K562 treated with DMSO at 1 percent for 48 hours (cell line): ENCODE data around the gene TAS2R4. TPM values are rescaled to one million over a fixed set of nuclear protein-coding genes. Genes with fewer than 3 reads are reported as not detected.

Experiments used
- total RNA-seq: library from RNA; unstranded; fragments of 300-600 nt; gene quantifications from 2 replicates; pipeline ENCODE4 v1.2.3, GENCODE V29; 2022; ENCODE audit warnings: low replicate concordance; ENCODE audit errors: extremely low read depth

TAS2R4 gene
- total RNA-seq, result not detected in 2 replicates

DNA sequence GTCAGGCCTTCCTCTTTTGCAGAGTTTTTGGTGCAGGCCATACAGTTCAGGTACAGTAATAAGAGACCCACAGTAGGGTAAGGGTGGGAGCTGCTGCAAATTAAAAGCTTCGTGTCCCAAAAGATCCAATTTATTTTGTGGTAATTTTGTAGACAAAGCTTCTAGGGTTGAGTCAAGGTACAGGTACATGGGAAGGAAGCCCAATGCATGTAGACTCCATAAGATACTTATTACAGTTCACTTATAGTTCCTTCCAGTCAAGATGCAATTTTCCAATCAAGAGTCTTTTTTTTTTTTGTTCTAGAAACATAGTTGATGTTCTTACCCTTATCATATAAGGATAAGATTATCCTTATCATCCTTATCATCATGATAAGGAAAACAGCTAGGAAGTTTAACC lies at the start of gene TAS2R4:
Gene TAS2R4 (plus strand): TSS at position 301 of the 400 bp plus-strand sequence. CDS start 1,815 bp downstream, outside the sequence.

GRCh38 chr7:141737836-141738591 lies 38.5 kb upstream of the TAS2R4 start, which contains the start of gene SSBP1:
SSBP1 (plus strand) TSS chr7:141738358; CDS start chr7:141739167, 809 bp downstream.

GRCh38 chr7:141763797-141764196 lies 12.7 kb upstream of the TAS2R4 start, which contains the start of gene TAS2R3:
TAS2R3 (plus strand) TSS chr7:141764097; CDS start chr7:141764159, 62 bp downstream.

DNA sequence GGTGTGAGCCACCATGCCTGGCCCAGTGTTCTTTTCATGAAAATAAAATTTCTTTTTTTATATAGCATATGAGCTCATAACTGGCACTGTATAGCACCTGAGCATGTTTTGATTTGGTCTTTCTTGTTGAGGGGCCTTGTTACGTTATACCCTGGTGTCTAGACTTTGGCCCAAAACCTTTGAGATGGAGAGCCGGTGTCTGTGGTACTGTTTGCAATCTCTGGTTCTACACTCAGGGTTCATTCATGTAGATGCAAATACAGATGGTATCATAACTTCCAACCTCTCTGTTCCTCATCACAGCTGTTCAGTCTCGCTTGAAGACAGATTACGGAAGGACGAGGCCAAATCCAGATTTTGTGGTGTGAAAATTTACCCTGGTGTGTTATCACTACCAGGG lies 13.4 kb downstream of the TAS2R4 start, which contains the start of gene TAS2R5:
Gene TAS2R5 (plus strand): TSS at position 301 of the 400 bp plus-strand sequence. CDS start 145 bp downstream, outside the sequence.

Other genes starting within 250 kb of the TAS2R4 start
- not detected in 2 replicates for gene AGK, start 225.3 kb upstream of the TAS2R4 start, total RNA-seq
- not detected in 2 replicates for gene DENND11, start 74.5 kb upstream of the TAS2R4 start, total RNA-seq
- gene WEE2, start 68.3 kb upstream of the TAS2R4 start, total RNA-seq, result not detected in 2 replicates
- gene SSBP1, start 38.3 kb upstream of the TAS2R4 start, total RNA-seq, result not detected in 2 replicates
- gene TAS2R3, start 12.6 kb upstream of the TAS2R4 start, total RNA-seq, result not detected in 2 replicates
- gene TAS2R5, start 13.5 kb downstream of the TAS2R4 start, total RNA-seq, result not detected in 2 replicates
- gene PRSS37, start 64.8 kb downstream of the TAS2R4 start, total RNA-seq, result not detected in 2 replicates
- not detected in 2 replicates for gene OR9A4, start 139.7 kb downstream of the TAS2R4 start, total RNA-seq
- gene CLEC5A, start 170.3 kb downstream of the TAS2R4 start, total RNA-seq, result not detected in 2 replicates
- not detected in 2 replicates for gene TAS2R38, start 197.1 kb downstream of the TAS2R4 start, total RNA-seq
- gene MGAM, start 219.2 kb downstream of the TAS2R4 start, total RNA-seq, result not detected in 2 replicates